Glomerular endothelial cell (primary cell): Measurements from ENCODE around the gene VWCE. TPM values are rescaled to one million over a fixed set of nuclear protein-coding genes. Genes with fewer than 3 reads are reported as not detected.

Experiments
- DNase-seq: peaks from one replicate; pipeline ENCODE4 v3.0.0-alpha.2; 2011; ENCODE audit warnings: low read depth, low spot score; ENCODE audit errors: extremely low read depth
- total RNA-seq: library from RNA; depleted of rRNA; stranded (reverse); fragments of >200 nt; gene quantifications from 2 replicates; pipeline ENCODE4 v1.2.3, GENCODE V29; 2015

Gene VWCE
- total RNA-seq, 1 donor from 2014 or later, result 18.6 TPM

DNA sequence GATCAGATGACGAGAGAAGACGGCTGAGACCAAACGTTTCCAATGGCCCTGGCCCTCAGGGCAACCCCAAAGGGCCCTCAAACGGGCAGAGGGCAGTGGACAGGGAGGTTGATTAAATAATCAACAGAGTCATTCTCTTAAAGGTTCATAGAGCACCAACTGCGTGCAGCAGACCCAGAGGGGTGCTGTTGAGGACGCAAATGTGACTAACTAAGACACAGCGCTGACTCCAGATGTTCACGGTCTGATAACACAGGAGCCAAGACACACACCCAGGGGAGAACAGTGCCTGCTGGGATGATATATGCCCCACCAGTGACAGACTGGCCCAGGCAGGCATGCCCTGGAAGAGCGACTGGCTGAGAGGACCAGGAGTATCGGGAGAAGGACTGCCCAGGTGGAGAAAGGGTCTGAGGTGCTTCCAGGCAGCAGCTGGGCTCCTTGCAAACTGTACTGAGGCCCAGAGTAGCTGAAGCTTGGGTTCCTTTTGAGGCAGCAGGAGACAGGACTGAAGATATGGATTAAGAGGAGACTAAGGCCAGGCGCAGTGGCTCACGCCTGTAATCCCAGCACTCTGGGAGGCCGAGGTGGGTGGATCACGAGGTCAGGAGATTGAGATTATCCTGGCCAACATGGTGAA lies 7.7 kb downstream of the VWCE start:
- DNase-seq, result no peak

DNA sequence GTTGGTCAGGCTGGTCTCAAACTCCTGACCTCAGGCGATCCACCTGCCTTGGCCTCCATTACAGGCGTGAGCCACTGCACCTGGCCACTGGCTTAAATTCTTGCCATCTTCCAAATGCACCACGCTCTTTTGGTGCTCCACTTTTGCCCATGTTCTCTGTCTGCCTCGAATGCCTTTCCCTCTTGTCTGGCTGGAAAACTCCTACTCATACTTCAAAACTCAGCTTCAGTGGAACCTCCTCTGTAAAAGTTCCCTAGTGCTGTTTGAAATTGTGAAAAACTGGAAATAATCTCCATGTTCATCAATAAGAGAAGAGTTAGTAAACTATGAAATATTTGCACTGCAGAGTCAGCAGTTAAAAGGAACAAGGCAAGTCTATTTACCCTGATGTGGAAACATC lies 11.5 kb downstream of the VWCE start:
- no peak for DNase-seq

DNA sequence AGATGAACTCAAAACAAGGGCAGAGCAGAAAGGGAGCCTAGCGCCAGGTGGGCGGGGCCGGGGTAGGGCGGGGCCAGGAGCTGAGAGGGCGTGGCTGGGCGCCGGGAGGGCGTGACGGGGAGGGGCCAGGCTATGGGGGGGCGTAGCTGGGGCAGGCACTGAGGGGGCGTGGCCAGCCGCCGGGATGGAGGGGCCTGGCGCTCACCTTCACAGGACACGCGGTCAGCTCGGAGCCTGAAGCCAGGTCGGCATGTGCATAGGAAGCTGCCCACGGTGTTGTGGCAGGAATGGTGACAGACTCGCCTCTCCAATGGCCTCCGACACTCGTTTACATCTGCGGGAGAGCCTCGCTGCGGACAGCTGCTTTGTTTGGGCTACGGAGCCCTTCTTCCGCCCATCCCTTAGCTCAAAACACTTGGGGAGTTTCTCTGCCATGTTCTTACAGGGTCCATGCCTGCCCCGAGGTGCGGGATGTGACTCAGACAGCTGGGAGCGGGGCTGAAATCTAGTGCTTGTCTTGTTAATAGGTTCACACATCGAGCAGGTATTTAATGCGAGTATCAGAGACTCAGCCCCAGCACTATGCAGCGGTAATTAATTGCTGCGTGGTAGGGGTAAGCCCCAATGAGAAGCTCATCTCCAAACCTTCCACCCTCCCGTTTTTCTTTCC lies 13.4 kb downstream of the VWCE start:
- DNase-seq, result no peak

DNA sequence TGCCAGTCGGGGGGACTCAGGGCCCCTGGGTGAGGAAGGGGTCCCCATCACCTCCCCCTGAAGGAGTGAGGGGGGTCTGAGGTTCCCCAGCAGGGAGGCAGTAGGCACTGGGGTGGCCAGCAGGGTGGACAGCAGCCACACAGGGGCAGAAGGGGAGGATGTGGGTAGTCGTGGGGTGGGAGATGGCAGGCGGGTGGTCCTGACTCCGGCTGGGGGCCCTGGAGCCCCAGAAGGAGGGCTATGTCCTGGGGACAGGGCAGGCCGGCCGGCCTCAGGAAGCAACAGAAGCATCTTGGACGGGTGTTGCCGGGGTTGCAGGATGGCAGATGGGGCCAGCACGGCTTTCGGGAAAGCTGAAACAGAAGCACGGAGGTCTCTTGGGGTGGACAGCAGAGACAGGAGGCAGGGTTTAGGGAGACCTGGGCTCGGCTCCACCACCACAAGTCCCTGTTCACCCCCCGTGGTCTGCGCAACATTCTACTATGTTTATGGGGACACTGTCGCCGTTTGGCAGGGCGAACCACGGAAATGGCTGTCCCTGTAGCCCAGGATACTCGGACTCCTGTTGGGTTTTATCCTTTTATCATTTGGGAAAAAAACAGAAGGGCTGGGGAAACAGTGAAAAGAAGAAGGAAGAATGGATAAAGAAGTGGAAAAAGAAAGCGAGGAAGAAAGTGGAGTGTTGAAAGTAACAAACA lies 14.1 kb downstream of the VWCE start:
- no peak for DNase-seq

DNA sequence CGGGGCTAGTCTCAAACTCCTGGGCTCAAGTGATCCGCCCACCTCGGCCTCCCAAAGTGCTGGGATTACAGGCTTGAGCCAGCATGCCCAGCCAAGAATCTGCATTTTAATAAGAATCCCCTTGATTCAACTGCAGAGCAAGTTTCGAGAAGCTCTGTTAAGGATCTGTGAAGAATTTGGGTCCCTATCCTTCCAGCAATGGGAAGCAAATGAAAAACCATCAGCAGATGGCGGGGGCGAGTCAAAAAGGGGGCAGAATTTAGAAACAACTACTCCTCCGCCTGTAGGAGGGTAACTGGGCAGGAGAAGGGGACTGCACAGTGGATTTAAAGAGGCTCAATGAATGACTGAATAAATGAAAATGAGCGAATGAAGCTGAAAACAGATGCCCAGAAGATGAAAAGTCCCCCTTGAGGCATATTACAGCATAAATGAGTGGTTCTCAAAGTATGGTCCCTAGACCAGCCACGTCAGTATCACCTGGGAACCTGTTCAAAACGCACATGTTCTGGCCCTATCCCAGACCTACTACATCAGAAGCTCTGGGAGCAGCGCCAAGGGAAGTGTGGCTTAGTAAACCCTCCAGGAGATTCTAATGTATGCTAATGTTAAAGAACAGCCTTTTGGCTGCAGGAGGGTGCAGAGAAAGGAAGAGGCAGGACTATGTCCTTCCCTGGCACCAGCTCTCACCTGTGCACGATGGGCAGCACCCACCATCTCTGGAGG lies 15.0 kb downstream of the VWCE start:
- DNase-seq, result no peak

DNA sequence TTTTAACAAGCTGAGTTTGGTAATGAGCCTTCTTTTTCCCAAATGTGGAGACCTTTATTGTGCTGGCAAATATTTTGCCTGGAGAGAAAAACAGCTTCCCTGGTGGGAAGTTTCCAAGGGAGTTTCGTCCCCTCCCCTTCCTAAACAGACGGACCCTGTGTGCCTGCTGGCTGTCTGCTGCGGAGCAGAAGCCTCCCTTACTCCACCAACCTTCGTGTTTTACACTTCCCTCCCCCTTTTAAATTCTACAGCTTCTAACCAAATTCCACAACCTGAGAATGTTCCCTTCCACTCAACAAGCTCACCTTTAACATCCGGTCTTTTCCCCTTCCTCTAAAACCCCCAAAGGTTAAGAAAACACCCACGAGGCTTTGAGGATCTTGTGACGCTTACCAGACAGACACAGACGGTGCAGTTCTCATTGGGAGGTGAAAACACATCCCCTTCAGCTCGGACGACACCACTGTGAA lies 17.1 kb downstream of the VWCE start:
- no peak for DNase-seq

DNA sequence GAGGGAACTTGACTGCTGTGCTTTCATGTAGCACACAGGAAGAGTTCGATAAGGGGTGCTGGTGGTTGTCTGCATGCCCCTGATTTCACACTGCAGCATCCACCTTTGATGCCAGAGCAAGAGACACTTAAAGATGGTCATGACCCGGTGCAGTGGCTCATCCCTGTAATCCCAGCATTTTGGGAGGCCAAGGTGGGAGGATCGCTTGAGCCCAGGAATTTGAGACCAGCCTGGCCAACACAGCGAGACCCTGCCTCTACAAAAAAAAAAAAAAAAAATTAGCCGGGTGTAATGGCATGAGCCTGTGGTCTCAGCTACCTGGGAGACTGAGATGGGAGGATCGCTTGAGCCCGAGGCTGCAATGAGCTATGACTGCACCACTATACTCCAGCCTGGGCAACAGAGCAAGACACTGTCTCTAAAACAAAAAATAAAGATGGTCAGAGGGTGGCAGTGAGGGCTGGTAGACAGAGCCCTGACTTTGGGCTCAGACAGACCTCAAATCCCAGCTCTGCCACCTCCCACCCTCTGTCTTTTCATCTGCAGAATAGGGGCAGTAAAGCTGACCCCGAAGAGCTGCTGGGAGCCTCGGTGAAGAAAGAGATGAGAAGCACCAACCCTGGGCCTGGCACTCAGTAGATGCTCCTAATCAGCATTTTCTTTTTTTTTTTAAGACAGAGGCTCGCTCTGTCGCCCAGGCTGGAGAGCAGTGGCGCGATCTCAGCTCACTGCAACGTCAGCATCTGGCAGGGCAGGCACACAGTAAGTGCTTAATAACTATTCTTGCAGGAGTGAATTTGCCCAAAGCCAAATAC lies 17.7 kb downstream of the VWCE start:
- DNase-seq, result no peak

DNA sequence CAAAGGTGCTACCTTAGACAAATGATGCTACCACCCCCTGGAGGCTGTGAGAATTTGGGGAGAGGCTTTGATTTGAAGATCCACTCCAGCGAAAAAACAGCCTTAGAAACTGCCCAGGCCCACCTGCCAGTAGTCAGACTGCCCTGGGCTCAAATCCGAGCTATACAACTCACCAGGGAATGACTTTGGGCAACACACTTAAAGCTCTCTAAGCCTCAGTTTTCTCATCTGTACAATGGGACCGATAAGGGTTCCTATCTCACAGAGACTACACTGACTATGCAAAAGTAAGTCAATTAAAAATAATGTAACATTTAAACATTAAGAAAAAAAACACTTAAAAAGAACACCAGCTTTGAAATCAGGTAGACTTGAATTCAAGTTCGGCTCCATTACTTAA lies 19.9 kb downstream of the VWCE start:
- DNase-seq, result no peak

DNA sequence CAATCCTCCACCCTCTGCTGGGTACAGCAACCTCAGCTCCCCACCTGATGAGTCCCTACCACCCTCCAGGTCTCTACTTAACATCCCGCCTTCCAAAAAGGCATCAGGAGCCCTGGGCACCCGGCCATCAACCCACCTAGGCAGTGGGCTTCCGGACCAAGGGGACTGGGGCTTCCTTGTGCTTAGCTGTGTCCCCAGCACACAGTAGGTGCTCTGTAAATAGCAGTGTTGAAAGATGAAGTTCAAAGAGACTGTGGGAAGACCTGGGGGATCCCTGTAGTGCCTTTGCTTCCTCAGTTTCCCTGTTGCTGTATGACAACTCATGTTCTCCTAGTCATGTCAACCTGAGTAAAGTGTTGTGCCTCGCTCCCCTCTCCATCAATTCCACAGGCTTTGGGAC lies 21.0 kb downstream of the VWCE start:
- no peak for DNase-seq

DNA sequence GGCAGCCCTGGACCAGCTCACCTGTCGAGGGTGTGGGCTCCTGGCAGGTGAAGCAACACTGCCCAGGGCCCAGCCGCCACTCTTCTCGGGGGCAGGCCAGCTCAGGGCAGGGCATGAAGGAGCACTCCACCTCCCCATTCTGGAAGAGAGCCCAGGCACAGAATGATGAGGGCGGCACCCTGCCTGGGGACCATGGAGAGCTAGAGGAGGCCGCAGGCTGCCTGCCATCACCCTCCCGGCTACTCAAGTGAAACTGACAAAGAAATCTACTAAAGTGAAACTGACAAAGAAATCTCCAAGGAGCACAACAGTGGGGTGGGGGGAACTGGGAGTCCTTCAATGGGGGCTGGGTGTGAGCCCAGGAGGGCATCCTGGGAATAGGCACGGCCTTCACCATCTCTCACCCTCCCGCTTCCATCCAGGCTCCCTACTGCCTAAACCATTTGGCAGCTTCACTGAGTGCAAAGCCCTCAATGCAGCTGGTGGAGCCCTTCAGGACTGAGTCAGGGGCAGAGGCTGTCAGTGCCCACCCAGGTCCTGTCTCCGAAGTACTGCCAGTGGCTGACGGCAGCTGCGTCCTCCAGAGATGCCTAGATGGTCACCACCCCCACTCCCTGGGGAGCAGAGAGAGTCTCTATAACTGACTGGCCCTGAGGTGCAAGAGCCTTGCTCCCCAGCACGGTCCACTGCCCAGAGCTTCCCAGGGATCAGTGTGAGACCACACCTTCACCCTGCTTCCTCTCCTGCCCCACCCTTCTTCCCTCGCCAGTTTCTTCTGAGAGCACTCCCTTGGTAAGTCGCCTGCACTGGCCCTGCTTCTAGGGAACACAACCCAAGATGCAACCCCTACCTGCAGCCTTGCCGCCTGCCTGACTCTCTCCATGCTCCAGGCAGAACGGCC lies 21.7 kb downstream of the VWCE start:
- no peak for DNase-seq

DNA sequence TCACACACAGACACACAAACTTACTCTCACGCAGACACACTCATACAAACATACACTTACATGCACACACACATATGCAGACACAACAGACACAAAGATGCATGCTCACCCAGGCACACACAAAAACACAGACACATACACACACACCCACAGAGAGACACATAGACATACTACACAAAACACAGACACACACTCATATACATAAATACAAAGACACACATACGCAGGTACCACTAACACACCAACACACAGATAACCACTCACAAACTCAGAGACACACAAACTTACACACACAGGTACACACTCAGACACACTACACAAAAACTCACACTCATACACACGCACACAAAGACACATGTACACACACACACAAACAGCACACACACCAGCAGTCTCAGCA lies 22.4 kb downstream of the VWCE start:
- DNase-seq, result no peak

DNA sequence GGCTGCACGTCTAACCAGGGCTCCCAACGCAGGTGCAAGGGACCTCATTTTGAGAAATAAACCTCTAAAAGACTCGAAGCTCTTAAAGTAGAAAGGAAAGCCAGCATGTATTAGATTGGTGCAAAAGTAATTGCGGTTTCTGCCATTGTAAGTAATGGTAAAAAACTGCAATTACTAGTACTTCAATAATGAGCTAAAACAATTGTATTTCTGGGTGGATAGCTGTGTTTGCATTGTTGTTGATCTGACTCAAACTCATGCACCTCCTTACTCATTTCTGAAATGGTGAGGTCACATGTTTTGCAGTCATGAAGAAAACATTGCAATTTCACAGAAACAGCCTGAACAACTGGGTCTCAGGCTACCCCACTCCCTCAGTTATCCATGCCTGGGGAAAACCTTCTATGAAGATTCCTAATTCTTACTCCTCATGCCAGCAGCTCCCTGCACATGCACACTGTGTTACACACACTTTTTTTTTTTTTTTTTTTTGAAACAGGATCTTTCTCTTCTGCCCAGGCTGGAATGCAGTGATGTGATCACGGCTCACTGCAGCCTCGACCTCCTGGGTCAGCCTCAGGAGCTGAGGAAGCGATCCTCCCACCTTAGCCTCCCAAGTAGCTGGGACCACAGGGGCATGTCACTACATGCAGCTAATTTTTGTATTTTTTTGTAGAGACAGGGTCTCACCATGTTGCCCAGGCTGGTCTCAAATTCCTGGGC lies 24.6 kb downstream of the VWCE start:
- DNase-seq, result no peak

DNA sequence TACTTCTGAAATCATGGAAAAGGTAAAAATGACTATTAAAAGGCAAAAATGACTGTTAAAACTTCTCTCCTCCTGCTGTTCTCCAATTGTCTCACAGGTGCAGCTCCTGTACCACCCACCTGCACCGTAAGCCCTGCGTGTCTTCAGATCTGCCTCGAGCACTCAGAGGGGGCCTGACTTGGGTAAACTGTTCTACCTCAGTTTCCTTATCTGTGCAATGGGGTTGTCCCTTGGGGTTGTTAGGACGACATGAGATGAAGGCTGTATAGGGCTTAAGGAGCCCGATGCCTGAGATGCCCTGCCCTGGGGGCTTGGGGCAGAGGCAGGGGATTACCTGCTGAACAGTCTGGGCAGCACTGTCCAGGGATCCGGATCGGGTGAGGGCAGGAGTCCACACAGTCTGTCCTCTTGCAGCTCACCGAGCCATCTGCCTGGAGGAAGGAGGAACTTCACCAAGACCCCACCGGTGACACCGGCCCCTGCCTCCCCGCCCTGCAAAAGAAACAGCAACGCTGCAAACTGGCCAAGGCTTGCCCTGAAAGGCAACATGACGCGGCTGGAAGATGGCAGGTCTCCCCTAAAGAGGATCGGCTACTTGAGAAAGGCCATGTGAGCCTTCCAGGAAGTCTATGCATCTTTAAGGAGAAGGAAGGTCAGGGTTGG lies 26.4 kb downstream of the VWCE start:
- no peak for DNase-seq

DNA sequence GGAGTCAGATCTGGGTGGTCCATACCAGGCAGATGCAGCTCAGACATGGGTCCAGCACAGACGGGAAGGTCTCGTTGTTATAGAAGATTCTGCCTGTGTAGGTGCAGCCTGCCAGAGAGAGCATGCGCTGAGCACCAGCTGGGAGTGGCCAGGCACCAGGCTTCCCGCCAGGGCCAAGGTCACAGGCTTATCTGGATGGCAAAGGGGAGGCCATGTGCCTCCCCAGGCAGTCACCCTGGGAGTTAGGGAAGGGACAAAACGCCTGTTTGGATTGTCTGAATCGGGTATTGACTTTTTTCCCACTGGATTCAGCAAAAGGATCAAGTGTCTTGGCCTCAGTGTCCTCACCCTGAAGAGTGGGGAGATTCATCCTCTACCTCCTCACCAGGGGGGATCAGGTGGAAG lies 27.7 kb downstream of the VWCE start:
- DNase-seq, result no peak

DNA sequence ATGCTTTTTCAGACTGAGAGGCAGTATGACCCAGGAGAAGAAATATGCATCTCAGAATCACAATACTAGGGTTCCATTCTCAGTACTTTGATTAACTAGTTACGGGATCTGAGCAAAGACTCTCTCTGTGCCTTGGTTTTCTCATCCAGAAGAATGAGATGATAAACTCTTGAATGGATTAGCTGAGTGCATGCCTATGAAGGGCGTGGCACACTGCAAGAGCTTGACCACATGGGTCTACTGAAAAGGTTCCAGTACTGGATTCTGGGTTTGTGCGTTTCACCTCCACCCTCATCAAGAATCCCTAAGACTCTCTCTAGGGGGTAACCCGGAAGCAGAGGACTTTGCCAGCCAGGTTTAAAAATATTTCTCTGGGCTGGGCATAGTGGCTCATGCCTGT lies 28.5 kb downstream of the VWCE start:
- DNase-seq, result no peak

DNA sequence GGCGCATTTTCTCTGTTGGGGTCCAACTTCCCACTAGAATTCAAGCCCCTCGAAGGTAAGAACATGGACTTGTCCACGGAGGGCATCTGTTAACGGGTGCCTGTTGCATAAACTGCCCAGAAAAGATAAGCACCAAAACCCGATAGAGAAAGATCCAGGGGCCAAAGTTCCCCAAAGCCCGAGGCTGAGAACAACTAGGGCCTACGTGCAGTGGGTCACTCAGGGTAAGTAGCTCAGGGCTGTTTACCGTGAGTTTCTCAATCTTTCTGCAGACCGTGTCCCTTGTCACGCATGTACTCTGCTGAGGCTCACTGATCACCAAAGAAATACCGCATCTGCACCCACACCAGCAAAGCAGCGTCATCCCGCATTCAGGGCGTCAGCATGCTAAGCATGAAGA lies 29.8 kb downstream of the VWCE start:
- DNase-seq, result no peak

DNA sequence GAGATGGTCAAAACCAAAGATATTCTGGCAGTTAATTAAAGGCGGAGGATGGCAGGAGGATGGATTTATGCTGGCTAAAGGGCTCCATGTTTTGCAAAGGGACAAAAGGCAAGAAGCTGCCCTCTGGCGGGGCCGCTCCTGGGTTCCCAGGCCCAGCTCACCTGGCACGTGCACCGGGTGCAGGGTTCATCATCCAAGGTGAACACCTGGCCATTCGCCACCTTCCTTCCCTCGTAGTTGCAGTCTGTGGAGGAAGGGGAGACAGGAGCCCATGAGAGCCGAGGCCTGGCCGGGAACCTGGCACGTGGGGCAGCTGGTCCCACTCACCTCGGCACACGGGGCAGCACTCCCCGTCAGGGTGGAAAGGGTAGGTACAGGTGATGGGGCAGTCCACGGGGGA lies 30.3 kb downstream of the VWCE start:
- DNase-seq, result no peak

DNA sequence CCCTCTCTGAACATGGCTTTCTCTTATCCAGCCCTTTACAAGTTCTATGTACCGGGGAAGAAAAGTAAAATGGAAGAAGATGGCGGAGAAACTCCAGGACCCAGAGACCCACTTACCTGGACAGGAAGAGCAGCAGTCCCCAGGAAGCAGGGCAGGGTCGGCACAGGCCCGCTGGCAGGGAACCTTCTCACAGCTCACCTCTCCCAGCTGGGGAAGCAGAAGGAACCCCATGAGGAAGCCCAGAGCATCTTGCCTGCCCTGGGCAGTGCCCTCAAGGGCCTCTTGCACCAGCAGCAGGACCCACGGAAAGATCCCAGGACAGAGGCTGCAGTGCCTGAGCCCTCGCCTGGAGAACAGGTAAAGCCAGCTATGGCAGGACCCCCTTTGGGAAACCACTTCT lies 30.7 kb downstream of the VWCE start:
- DNase-seq, result no peak
